Stimulated activated CD8-positive, alpha-beta memory T cell treated with anti-CD3 and anti-CD28 coated beads, Interleukin-4, amount 100 ng/mL, for 1 hour (primary cell): Measurements from ENCODE around the gene FRMD8.

Experiments
- DNase-seq, 2 donors: peaks; one replicate each; pipeline ENCODE4 v3.0.0-alpha.2; 2020; ENCODE audit warnings: low read depth in 2 of 2, low spot score in 1 of 2

Gene FRMD8, protein sequence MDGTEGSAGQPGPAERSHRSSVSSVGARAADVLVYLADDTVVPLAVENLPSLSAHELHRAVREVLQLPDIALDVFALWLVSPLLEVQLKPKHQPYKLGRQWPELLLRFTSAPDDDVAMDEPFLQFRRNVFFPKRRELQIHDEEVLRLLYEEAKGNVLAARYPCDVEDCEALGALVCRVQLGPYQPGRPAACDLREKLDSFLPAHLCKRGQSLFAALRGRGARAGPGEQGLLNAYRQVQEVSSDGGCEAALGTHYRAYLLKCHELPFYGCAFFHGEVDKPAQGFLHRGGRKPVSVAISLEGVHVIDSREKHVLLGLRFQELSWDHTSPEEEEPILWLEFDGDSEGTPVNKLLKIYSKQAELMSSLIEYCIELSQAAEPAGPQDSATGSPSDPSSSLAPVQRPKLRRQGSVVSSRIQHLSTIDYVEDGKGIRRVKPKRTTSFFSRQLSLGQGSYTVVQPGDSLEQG

GRCh38 chr11:65386307-65387140 lies at the start of gene FRMD8:
TSS of gene FRMD8 (plus strand) at chr11:65386637. CDS start at chr11:65387037, 400 bp downstream.
- DNase-seq = peak; percentile 66 to 82

DNA sequence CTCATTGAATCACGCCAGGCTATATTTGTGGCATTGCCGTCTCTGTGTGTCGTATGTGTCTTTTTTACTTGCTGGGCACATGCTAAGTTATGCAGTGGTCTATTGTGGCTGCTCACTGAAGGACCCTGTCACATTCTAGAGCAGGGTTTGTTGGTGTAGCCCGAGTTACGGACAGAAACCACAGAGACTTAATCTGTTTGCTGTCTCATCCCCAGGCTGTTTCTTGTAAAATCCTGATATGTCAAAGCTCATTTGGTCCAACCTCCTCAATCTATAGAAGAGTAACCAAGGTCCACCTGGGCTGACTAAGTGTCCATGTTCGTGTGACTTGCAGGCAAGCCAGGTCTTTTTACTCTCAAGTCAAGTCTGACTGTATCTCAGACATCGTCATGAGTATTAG lies 47.8 kb upstream of the FRMD8 start:
- no peak for DNase-seq

DNA sequence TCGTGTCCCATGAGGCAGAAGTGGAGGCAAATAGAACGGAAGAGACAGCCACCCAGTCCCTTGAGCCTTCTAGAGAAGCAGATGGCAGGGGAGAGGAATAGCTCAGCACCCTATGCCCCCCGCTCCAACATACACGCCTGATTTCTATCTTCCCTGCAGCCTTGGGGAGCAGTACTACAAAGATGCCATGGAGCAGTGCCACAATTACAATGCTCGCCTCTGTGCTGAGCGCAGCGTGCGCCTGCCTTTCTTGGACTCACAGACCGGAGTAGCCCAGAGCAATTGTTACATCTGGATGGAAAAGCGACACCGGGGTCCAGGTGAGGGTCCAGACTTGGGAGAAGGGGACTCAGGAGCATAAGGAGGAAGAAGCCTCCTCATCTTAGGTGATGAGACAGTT lies 46.2 kb upstream of the FRMD8 start:
- DNase-seq = no peak

DNA sequence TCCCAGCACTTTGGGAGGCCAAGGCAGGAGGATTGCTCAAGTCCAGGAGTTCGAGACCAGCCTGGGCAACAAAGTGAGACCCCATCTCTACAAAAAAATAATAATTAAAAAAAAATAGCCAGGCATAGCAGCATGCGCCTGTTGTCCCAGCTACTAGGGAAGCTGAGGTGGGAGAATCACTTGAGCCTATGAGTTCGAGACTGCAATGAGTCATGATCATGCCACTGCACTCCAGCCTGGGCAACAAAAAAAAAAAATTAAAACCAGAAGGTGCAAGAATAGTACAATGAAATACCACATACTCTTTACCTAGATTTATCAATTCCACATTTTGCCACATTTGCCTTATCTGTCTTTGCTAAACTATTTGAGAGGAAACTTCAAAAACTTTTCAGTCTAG lies 44.6 kb upstream of the FRMD8 start:
- DNase-seq = no peak

DNA sequence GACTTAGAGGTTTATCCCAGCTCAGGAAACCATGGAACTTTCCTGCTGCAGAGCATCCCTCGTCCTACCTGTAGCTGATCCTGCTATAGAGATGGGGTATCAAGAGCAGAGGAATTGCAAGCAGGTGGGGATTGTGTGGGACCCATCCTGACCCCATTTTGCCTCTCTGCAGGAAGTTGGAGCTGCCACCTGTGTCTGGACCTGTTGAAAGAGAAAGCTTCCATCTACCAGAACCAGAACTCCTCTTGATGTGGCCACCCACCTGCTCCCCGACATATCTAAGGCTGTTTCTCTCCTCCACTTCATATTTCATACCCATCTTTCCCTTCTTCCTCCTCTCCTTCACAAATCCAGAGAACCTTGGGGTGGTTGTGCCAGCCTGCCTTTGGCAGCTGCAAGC lies 34.9 kb upstream of the FRMD8 start:
- DNase-seq = no peak

DNA sequence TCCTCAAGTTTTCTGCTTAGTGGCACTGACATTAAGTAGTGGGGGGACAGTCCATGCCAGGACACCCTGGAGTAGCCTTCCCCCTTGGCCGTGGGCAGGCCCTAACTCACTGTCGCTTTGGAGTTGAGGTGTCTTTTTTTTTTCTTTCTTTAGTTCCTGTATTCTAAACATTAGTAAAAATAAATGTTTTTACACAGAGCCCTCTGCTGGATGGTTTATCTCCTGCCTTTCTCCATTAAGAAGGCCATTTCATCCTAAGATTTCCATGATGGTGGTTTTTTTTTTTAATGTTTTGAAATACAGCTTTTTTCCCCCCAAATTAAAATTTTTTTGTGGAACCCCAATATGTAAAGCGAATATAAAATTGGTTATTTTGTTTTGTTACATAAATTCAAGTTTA lies 33.7 kb upstream of the FRMD8 start:
- DNase-seq = no peak

DNA sequence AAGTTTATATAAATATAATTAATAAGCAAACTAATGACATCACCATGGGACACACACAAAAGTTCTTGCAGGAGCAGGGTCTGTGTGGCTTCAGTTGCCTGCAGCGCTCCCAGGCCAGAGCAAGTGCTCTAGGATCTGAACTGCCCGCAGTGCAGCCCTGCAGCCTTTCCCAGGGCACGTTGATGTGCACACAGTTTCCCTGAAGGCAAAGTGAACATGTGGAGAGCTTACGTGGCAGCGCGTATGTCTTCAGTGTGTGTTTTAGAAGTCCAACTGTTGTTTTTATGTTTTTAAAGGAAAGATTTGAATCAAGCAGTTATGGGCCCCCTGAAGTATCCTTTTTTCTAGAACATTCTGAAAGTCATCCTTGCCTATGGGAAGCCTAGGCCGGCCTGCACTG lies 33.1 kb upstream of the FRMD8 start:
- DNase-seq = no peak

- DNase-seq = no peak
These were observed 32.6 kb upstream of the FRMD8 start for GRCh38 chr11:65353900-65354264.

DNA sequence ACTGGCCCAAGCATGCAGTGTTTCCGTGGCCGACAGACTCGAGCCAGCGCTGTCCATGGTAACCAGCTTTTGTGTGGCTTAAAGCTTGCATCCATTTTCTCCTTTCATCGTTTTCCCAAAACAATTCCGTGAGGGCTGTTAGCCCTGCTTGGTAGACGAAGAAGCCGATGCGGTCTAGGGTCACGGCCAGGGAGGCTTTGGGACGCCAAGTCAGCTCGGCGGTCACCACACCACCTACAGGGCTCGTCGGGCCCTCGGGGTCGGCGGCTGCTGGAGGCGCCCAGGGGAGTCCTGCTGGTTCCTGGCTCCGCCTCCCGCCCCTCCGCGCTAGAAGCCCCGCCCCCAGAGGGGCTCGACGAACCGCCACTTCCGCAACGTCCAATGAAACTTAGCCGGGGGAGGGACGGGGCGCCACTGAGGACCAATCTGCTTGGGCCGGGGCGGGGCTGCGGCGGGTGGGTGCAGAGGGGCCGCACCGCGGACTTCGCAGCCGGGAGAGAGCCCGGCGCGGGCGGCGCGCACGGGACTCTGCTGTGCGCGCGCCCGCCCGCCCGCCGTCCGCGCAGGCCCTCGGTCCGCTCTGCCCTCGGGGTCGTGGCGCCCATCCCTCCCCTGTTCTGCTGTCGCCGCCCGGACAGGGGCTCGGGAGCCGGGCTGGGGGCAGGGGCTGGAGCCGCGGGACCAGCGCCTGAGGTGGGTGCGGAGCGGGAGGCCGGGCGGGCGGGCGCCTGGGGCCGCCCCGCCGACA lies 32.0 kb upstream of the FRMD8 start, which contains the start of gene TIGD3:
TSS of gene TIGD3 (plus strand) at position 487 of the 748 bp plus-strand sequence. CDS start 1,058 bp downstream, outside the sequence.
- peak; percentile 93 to 96 for DNase-seq

GRCh38 chr11:65355013-65355775 lies 31.2 kb upstream of the FRMD8 start:
- DNase-seq = peak in 1 of 2 donors; percentile 19

- DNase-seq = no peak
These were observed 30.6 kb upstream of the FRMD8 start for GRCh38 chr11:65355776-65356393.

DNA sequence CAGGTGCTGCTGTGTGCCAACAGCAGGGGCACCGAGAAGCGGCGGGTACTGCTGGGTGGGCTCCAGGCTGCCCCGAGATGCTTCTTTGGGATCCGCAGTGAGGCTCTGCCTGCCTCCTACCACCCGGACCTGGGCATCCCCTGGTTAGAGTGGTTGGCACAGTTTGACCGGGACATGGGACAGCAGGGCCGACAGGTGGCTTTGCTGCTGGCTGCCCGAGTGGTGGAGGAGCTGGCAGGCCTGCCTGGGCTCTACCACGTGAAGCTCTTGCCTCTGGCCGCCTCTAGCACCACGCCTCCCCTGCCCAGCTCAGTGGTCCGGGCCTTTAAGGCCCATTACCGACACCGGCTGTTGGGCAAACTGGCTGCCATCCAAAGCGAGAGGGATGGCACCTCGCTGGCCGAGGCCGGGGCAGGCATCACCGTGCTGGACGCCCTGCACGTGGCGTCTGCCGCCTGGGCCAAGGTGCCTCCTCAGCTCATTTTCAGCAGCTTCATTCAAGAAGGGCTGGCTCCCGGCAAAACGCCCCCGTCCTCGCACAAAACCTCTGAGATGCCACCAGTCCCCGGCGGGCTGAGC lies 30.0 kb upstream of the FRMD8 start:
- no peak for DNase-seq

DNA sequence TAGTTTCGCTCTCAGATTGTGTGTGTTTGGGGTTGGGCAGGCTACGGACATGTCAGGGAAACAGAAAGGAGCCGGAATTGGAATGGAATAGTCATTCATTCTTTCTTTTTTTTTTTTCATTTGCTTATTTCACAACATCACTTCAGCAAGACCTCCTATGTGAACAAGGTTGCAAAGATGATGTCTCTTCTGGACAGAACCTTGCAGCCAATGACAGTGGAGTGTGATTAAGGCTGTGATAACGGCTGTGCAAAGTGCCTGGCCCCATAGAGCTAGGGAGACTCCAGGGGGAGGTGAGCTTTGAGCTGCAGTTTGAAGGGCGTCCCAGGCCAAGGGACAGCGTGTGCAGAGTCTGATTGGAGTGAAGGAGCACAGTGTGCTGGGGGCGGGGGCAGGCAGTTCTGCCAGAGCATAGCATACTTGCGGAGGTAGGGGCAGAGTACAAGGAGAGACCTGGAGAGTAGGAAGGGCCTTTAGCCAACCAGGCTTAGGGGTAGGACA lies 28.5 kb upstream of the FRMD8 start:
- no peak for DNase-seq

- no peak for DNase-seq
These were observed 24.0 kb upstream of the FRMD8 start for GRCh38 chr11:65362320-65362931.

DNA sequence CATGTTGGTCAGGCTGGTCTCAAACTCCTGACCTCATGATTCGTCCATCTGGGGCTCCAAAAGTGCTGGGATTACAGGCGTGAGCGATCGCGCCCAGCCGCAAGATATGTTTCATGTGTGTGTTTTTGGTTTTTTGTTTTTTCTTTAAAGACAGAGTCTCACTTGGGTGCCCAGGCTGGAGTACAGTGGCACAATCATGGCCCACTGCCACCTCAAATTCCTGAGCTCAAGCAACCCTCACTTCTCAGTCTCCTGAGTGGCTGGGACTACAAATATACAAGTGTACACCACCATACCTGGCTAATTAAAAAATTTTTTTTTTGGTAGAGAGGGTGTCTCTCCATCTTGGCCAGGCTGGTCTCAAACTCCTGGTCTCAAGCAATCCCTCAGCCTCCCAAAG lies 23.5 kb upstream of the FRMD8 start:
- no peak for DNase-seq

GRCh38 chr11:65363770-65364169 lies 22.7 kb upstream of the FRMD8 start:
- DNase-seq = no peak

- no peak for DNase-seq
These were observed 20.1 kb upstream of the FRMD8 start for GRCh38 chr11:65366340-65366773.

- no peak for DNase-seq
These were observed 15.8 kb upstream of the FRMD8 start for GRCh38 chr11:65370659-65371049.
